Activated naive CD4-positive, alpha-beta T cell treated with anti-CD3 and anti-CD28 coated beads for 36 hours (primary cell): ENCODE data around the gene LIN7B. TPM values are rescaled to one million over a fixed set of nuclear protein-coding genes. Genes with fewer than 3 reads are reported as not detected.

Source experiments
- CTCF ChIA-PET: fragments of 350-600 bp; sonication (Branson Sonifier 250); formaldehyde crosslinking; loops from one replicate; lab custom pipeline; 2021; ENCODE audit warnings: antibody characterized with exemption; lab: Charles Lee
- DNase-seq: peaks from one replicate; pipeline ENCODE4 v3.0.0-alpha.2; 2020
- H3K27ac Mint-ChIP-seq: one replicate; pipeline ENCODE4 v1.8.0; 2021; ENCODE audit warnings: mild to moderate bottlenecking, mixed read lengths
- H3K27me3 Mint-ChIP-seq: one replicate; pipeline ENCODE4 v1.8.0; 2021; ENCODE audit warnings: low read depth, mixed read lengths
- H3K36me3 Mint-ChIP-seq: one replicate; pipeline ENCODE4 v1.8.0; 2021; ENCODE audit warnings: low read depth, mixed read lengths
- H3K4me1 Mint-ChIP-seq: one replicate; pipeline ENCODE4 v1.8.0; 2021; ENCODE audit warnings: low read depth, mixed read lengths
- H3K4me3 Mint-ChIP-seq: one replicate; pipeline ENCODE4 v1.8.0; 2021; ENCODE audit warnings: mild to moderate bottlenecking, moderate library complexity, mixed read lengths
- H3K9me3 Mint-ChIP-seq: one replicate; pipeline ENCODE4 v1.8.0; 2021; ENCODE audit warnings: mixed read lengths
- intact Hi-C: fragments of 100-400 bp; cut with micrococcal nuclease; formaldehyde crosslinking; loops from one replicate; pipeline ENCODE4 v1.15.1; 2023
- total RNA-seq, 2 experiments: library from RNA; stranded (reverse); gene quantifications; one replicate each; pipeline ENCODE4 v1.2.3, GENCODE V29; 2021

Gene LIN7B
- total RNA-seq, 2 experiments from 2014 or later: 3.4 to 3.8 TPM

GRCh38 chr19:49165111-49165750 lies 51.1 kb downstream of the LIN7B start:
- CTCF ChIA-PET: interaction anchor here (1.5 kb wide), 1 partner anchor 43 kb away, joined by 4 read pairs; no protein-coding TSS in a partner anchor
- H3K27ac Mint-ChIP-seq: no peak overlapping the region
- no peak overlapping the region for H3K4me3 Mint-ChIP-seq
- H3K36me3 Mint-ChIP-seq: no peaks in the 10 kb centered on the region
- intact Hi-C loops: no loop called here
- H3K4me1 Mint-ChIP-seq: no peaks in the 10 kb centered on the region
- no peak for DNase-seq
- H3K27me3 Mint-ChIP-seq: peaks cover 14% of the 10 kb centered on the region
- H3K9me3 Mint-ChIP-seq: no peaks in the 10 kb centered on the region

- DNase-seq: no peak
- Mint-ChIP-seq H3K9me3 (no peaks in the 10 kb centered on the region), H3K27me3 (peaks cover 8% of the 10 kb centered on the region), H3K4me1 (no peaks in the 10 kb centered on the region), H3K4me3 (no peak overlapping the region), H3K27ac (no peak overlapping the region), H3K36me3 (no peaks in the 10 kb centered on the region)
- intact Hi-C loops: no loop called here
- CTCF ChIA-PET: no interaction called here
These were observed 51.7 kb downstream of the LIN7B start for GRCh38 chr19:49165865-49166301.

GRCh38 chr19:49167857-49168409 lies 53.8 kb downstream of the LIN7B start:
- H3K4me1 Mint-ChIP-seq: no peaks in the 10 kb centered on the region
- H3K27ac Mint-ChIP-seq: no peak overlapping the region
- CTCF ChIA-PET: no interaction called here
- no peak for DNase-seq
- peaks cover 3% of the 10 kb centered on the region for H3K27me3 Mint-ChIP-seq
- H3K9me3 Mint-ChIP-seq: no peaks in the 10 kb centered on the region
- no peaks in the 10 kb centered on the region for H3K36me3 Mint-ChIP-seq
- no peak overlapping the region for H3K4me3 Mint-ChIP-seq
- intact Hi-C loops: no loop called here

Other genes with a start within 250 kb of the LIN7B start
- 1 to 10 TPM; 8.3 to 8.8 TPM for gene PLEKHA4, start 245.8 kb upstream of the LIN7B start, total RNA-seq
- gene PPP1R15A, start 241.9 kb upstream of the LIN7B start, total RNA-seq: 10 to 100 TPM; 96.5 to 97.4 TPM
- gene TULP2, start 215.6 kb upstream of the LIN7B start, total RNA-seq: under 1 TPM; 0.54 to 0.81 TPM
- 100 to 1,000 TPM; 172 to 182 TPM for gene NUCB1, start 214.1 kb upstream of the LIN7B start, total RNA-seq
- gene DHDH, start 180.7 kb upstream of the LIN7B start, total RNA-seq: 1 to 10 TPM; 4.2 to 4.5 TPM
- 100 to 1,000 TPM; 267 to 302 TPM for gene BAX, start 159.5 kb upstream of the LIN7B start, total RNA-seq
- gene FTL, start 149.1 kb upstream of the LIN7B start, total RNA-seq: 1,000 to 10,000 TPM; 1,093 to 1,120 TPM
- 10 to 100 TPM; 29.6 to 31.2 TPM for gene GYS1, start 121.1 kb upstream of the LIN7B start, total RNA-seq
- 100 to 1,000 TPM; 119 to 126 TPM for gene RUVBL2, start 120.5 kb upstream of the LIN7B start, total RNA-seq
- gene LHB, start 97.3 kb upstream of the LIN7B start, total RNA-seq: not detected
- gene CGB3, start 90.0 kb upstream of the LIN7B start, total RNA-seq: not detected
- gene CGB2, start 82.5 kb upstream of the LIN7B start, total RNA-seq: not detected
- gene CGB1, start 77.5 kb upstream of the LIN7B start, total RNA-seq: not detected
- gene CGB5, start 70.5 kb upstream of the LIN7B start, total RNA-seq: not detected
- not detected for gene CGB8, start 65.3 kb upstream of the LIN7B start, total RNA-seq
- not detected for gene CGB7, start 56.6 kb upstream of the LIN7B start, total RNA-seq
- gene NTF4, start 49.6 kb upstream of the LIN7B start, total RNA-seq: not detected
- gene KCNA7, start 41.7 kb upstream of the LIN7B start, total RNA-seq: not detected
- gene SNRNP70, start 28.9 kb upstream of the LIN7B start, total RNA-seq: 100 to 1,000 TPM; 163 to 166 TPM
- 1 to 10 TPM; 1.5 to 1.9 TPM for gene C19orf73, start 4.8 kb downstream of the LIN7B start, total RNA-seq
- 1 to 10 TPM; 4.6 to 4.9 TPM for gene PPFIA3, start 5.2 kb downstream of the LIN7B start, total RNA-seq
- not detected for gene HRC, start 41.0 kb downstream of the LIN7B start, total RNA-seq
- under 1 TPM; 0.22 to 0.62 TPM for gene TRPM4, start 43.4 kb downstream of the LIN7B start, total RNA-seq
- under 1 TPM; 0.77 to 0.98 TPM for gene SLC6A16, start 210.8 kb downstream of the LIN7B start, total RNA-seq
- 100 to 1,000 TPM; 182 to 189 TPM for gene CD37, start 221.0 kb downstream of the LIN7B start, total RNA-seq
- under 1 TPM in 1 of 2 experiments, not detected in 1; 0.20 TPM for gene TEAD2, start 248.0 kb downstream of the LIN7B start, total RNA-seq
- gene DKKL1, start 249.5 kb downstream of the LIN7B start, total RNA-seq: not detected